ENCODE results near the gene HDAC4. TPM values are rescaled to one million over a fixed set of nuclear protein-coding genes. Genes with fewer than 3 reads are reported as not detected.

Gene HDAC4
- total and polyA plus RNA-seq, 2 donors (not counting 1 experiment from before 2014, with no cell fraction given), result 13.5 to 46.0 TPM

DNA sequence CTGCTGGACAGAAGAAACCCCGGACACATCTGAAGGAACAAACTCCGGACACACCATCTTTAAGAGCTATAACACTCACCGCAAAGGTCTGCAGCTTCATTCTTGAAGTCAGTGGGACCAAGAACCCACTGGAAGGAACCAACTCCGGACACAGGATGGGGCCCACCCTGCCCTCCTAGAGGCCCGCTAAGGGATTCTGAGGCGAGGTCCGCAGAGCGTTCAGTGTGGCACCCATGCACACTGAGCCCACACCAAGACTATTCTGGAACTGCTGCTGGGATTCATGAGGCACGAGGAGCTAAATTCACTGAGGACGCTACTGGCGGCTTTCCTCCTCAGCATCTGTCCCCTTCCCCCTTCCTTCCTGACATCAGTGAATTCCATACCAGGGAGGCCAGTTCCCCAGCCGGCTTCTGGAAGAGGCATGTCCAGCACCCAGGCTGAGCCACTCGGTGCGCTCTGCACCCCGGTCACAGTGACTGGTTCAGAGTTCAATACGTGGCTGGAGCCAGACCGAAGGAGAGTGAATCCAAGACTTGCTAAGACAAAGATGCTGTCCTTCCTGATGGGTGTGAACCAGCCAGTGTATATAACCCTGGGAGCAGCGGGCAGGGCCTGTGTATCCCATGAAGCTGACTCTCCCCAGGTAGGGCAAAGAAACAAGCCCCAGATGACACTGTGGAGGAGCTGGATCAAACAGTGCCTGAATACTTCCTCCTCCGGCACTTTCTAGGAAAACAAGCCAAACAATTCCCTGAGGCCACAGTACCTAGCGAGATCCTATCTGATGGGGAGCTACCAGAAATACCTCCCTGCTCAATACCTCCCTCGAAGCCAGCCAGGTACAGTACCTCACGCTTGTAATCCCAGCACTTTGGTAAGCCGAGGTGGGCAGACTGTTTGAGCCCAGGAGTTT lies 11.1 kb downstream of the HDAC4 start:
- Histone ChIP-seq H3K9me3 (ENCODE audit: control extremely low read depth in 1 of 3, control insufficient read depth in 2 of 3, insufficient read depth in 1 of 3, low read length in 2 of 3) (peaks cover 0 to 7% (median 0%) of the 10 kb centered on the region in 3 donors), H3K4me2 (replicated peaks; ENCODE audit: low read depth, low read length, poor library complexity, severe bottlenecking) (no peak overlapping the region), H3K79me2 (ENCODE audit: control insufficient read depth, insufficient read depth, low read length) (peaks cover 81% of the 10 kb centered on the region), H3K4me3 (ENCODE audit: control extremely low read depth in 1 of 5, extremely low read depth in 1 of 5, insufficient read depth in 1 of 5, low read depth in 2 of 5, low read length in 4 of 5) (no peak overlapping the region), H3K27ac (ENCODE audit: low read length in 2 of 2) (no peak overlapping the region), H4K20me1 (ENCODE audit: control insufficient read depth, insufficient read depth, low read length, poor library complexity, severe bottlenecking) (peaks cover 30% of the 10 kb centered on the region), H3K9ac (ENCODE audit: low read length) (no peak overlapping the region), H3K27me3 (replicated peaks in 1 of 4; ENCODE audit: control extremely low read depth in 1 of 4, control insufficient read depth in 3 of 4, insufficient read depth in 4 of 4, low read length in 3 of 4) (no peaks in the 10 kb centered on the region), H3K4me1 (ENCODE audit: control insufficient read depth in 2 of 2, insufficient read depth in 2 of 2, low read length in 2 of 2) (no peaks in the 10 kb centered on the region), H2AFZ (ENCODE audit: insufficient read depth, low read depth, low read length, poor library complexity, severe bottlenecking) (no peak overlapping the region), H3K36me3 (replicated peaks in 1 of 2; ENCODE audit: control extremely low read depth in 1 of 2, control insufficient read depth in 1 of 2, extremely low read depth in 1 of 2, insufficient read depth in 2 of 2, low read length in 1 of 2) (peaks cover 0 to 2% of the 10 kb centered on the region in 2 experiments)
- CTCF ChIA-PET, result interaction anchor here (1.0 to 1.6 kb wide), 2 partner anchors 9 to 247 kb away, joined by 3 read pairs; no protein-coding TSS in a partner anchor
- H3K27me3 Mint-ChIP-seq, result no peaks in the 10 kb centered on the region
- no peak overlapping the region for H3K4me3 Mint-ChIP-seq
- no peak for ATAC-seq (ENCODE audit: low read depth)
- peaks cover 2% of the 10 kb centered on the region for H3K9me3 Mint-ChIP-seq (ENCODE audit: insufficient read depth)
- intact Hi-C loops (cut with micrococcal nuclease), result no loop called here
- DNase-seq, result no peak
- POLR2A ChIA-PET, result no interaction called here
- H3K27ac Mint-ChIP-seq, result no peak overlapping the region
- TF ChIP-seq, protein P1, sequence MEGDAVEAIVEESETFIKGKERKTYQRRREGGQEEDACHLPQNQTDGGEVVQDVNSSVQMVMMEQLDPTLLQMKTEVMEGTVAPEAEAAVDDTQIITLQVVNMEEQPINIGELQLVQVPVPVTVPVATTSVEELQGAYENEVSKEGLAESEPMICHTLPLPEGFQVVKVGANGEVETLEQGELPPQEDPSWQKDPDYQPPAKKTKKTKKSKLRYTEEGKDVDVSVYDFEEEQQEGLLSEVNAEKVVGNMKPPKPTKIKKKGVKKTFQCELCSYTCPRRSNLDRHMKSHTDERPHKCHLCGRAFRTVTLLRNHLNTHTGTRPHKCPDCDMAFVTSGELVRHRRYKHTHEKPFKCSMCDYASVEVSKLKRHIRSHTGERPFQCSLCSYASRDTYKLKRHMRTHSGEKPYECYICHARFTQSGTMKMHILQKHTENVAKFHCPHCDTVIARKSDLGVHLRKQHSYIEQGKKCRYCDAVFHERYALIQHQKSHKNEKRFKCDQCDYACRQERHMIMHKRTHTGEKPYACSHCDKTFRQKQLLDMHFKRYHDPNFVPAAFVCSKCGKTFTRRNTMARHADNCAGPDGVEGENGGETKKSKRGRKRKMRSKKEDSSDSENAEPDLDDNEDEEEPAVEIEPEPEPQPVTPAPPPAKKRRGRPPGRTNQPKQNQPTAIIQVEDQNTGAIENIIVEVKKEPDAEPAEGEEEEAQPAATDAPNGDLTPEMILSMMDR (IDR thresholded peaks at IDR 0.05), result no peak
- TF ChIP-seq EZH2 (IDR thresholded peaks at IDR 0.05; ENCODE audit: borderline replicate concordance, insufficient read depth, low read depth, low read length, poor library complexity, severe bottlenecking), result no peak
- WGBS (ENCODE audit: insufficient coverage), result 95% methylated on average over 22 of the region's 23 CpGs
- H3K4me1 Mint-ChIP-seq, result no peaks in the 10 kb centered on the region
